Hematopoietic multipotent progenitor cell treated with erythropoietin and hydrocortisone succinate and interleukin-3 and kit ligand, for 6 days (in vitro differentiated cells): ENCODE data around the gene BFSP1.

Source experiments
- DNase-seq: peaks from one replicate; pipeline ENCODE4 v3.0.0-alpha.2; 2015

Gene BFSP1

DNA sequence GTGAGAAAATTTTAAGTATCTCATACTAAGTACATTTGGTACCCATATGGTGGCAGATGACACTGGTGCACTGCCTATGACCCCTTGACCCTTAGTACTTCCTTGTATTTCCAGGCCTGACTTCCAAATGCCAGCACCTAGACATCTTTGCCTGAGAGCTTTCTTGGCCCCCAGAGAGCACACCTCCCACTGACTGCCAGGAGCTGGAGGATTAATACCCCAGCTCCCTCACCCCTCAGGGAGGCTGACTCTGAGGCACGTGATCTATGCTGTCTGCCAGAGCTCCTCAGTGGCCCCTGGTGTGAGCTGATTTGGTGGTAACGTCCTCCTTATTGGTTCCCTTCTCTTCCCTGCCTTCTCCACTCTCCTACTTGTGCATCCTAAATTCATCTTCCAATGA, 38.0 kb downstream of the BFSP1 start:
- DNase-seq: no peak

DNA sequence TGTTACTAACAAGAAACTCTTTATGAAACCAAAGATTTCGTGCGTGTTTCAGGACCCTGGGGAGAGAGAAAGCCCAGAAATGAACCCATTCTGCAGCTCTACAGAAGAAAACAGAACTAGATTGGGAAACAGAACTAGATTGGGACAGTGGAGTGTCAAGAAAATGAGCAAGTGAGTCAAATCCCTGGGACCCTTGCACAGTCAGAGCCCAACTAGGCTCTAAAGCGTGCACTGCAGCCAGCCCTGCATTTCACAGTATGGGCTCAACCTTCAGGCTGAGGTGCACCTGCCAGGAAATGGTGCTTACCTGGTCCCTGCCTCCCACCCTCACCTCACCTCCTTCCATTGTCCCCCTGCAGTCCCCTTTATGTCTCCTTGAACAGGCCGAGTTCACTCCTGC, 39.7 kb downstream of the BFSP1 start:
- no peak for DNase-seq

DNA sequence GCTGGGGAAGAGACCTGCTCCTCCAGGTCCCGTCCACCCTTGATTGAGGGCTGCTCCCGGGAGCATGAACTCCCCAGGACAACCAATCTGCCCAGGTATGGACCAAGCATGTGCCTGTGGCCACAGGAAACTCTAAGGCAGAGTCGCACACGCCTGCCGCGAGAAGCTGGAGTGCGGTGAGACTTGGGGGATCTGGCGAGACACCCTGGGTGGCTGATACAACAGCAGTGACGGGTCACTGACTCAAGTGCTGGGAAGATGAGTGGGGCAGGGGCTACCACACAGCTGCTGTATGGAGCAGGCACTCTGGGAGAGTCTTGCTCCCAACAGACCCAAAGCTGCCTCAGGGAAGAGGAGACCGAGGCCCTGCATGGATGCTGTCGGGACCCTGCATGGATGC, 40.1 kb downstream of the BFSP1 start:
- DNase-seq: no peak

DNA sequence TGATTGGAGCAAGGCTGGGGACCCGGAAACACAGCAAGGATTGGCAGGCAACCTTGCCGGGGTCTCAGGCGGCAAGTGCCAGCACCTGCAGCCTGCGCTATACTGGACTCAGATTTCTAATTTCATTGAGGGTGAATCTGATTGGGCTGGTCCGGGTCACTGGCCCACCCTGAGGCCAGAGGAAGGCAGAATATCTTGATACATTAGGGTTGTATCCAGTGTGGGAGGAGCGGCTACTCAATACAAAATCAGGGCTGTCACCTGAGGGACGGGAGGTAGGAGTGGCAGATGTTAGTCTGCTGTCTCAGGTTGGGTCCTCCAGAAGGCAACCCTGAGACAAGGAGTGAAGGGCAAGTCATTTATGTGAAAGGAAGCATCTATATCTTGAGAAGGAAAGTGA, 40.7 kb downstream of the BFSP1 start:
- no peak for DNase-seq

DNA sequence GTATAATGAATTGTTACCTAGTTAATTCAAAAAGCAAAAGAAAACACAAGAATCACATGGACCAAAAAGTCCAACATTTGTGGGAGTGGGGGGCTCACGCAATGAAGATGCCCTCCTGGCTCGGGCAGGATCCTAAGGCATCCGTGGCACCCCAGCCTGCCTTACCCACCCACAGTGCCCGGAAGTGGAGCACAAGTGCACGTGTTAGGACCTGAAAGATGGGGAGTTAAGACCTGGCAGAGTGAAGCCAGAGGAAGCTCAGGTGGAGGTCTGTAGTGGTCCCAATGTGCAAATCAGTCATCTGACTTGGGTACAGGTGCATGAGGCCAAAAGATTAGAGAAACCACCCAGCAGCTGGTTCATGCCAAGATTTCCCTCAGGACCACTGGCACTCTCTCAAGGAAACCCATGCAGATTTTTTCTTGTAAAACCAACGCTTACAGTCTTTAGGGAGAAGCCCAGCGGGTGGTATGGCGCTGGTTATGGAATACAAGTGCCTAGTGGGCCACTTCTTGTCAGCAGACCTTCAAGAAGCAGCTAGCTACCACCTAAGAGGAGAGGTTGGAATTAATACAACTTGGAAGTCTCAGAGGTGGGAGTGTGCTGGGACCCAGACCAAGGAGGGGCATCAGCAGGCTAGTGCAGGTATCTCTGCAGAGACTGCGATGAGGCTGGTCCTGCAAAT, 42.1 kb downstream of the BFSP1 start:
- DNase-seq: no peak

DNA sequence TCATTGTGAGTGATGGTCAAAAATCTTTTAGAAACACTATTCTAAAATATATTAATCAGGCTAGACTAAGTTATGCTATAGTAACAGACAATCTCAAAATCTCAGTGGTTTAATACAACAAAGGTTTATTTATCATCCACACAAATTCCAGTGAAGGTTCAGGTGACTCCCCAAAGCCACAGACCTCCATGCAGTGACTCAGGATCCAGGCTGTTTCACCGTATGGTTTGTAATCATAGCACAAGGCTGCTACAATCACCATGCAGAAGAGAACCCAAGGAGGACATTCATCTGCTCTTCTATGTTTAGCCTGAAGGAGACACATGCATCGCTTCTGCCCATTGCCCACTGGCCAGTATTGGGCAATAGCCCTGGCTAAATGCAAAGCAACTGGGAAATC, 46.2 kb downstream of the BFSP1 start:
- DNase-seq: no peak

DNA sequence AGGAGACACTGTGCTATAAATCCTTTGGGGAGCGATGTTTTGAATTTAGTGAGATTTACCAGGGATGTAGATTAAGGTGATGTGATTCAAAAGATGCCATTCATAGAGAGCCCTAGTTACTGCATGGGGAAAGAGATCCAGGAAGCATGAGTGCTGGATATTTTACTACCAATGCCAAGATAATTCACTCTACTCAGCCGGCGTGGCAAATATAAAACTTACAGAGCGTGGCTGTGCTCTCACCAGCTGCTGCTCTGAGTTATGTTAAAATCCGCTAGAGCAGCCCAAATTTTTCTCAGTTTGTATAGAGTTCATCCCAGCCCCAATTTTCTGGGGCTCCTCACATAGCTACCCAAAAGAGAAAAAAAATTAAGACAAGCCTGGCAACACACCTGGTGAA, 48.6 kb downstream of the BFSP1 start:
- DNase-seq: no peak

DNA sequence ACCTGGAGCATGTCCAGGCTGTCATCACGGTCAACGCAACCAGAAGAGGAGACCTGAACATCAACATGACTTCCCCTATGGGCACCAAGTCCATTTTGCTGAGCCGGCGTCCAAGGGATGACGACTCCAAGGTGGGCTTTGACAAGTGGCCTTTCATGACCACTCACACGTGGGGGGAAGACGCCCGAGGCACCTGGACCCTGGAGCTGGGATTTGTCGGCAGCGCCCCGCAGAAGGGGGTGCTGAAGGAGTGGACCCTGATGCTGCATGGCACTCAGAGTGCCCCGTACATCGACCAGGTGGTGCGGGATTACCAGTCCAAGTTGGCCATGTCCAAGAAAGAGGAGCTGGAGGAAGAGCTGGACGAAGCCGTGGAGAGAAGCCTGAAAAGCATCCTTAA, 49.5 kb downstream of the BFSP1 start:
- no peak for DNase-seq

DNA sequence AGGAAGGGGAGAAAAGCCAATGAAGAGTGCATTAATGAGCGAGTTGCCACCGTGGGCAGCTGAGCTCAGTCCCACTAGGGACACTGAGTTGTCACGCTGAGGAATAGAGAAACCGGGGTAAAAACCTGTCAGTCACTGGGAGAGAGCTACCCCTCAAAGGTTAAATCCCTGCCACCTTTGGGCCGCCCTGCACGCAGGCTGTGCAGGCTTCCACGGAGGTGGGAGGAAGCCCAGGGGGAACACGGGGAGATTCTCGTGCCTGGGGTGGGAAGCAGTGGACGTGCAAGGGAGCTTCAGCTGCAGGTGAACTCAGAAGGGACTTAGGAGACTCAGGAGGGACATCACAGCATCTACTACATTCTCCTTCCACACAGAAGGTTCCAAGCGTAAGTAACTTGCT, 50.5 kb downstream of the BFSP1 start:
- no peak for DNase-seq

DNA sequence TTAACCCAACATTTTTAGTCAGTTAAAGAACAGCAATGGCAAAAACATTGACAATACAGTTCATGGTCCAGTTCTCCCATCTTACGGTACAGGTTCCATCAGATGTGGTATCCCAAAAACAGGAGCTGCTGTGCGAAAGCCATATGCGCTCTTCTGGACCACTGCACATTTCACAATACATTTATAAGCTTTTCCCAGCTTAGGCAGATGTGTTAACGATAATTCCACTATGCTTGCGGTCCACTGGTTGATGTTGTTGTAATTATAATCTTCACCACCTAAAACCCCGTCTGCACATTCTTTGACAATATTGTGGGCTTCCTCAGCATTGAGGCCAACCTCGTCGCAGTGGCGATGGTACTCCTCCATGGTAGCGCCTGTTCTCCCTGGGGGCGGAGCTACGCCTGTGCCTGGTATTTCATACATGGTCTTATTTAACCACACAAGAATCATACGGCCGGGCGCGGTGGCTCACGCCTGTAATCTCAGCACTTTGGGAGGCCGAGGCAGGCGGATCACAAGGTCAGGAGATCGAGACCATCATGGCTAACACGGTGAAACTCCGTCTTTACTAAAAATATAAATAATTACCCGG, 52.0 kb downstream of the BFSP1 start:
- DNase-seq: no peak

DNA sequence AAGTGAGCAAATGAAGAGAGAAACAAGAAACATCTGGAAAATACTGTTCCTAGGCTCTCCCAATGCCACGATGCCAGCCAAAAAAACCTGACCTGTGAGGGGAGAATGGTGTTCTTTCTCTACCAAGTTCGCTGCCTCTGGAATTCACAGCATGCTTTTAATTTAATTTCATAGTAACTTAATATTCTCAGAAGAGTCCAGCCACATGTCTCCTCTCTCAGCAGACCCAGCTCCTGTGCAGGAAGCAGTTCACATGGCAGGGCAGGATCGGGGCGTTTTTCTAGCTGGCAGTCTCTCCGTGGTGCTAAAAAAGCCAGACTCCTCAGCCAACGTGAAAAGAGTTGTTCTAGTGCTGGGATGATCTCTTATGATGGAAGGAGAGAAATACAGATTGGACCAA, 57.5 kb downstream of the BFSP1 start:
- DNase-seq: no peak

DNA sequence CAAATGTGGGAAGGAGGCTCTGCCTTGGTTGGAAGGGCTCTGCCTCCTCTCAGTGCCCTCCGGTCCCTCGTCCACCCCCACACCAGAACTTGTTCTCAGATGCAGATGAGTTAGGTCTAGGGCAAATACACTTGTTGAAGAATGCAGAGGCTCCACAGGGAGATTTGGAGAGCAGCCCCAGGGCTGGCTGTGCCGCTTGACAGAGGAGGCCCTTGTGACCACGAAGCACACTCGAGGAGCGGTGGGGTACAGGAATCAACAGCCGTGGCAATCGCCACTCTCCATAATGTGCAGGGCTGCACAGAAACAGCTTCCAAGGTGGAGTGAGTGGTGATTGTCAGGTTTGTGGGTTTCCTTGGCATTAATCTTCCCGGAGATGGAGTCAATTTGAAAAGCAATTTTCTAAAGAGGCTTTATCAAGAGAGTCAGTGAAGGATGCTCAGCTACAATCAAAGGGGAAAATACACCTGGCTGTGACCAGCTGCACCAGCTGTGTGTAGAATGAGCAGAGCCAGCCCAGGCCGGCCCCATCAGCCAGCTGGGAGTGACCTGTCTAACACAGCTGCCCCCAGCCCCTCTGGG, 59.5 kb downstream of the BFSP1 start:
- no peak for DNase-seq

DNA sequence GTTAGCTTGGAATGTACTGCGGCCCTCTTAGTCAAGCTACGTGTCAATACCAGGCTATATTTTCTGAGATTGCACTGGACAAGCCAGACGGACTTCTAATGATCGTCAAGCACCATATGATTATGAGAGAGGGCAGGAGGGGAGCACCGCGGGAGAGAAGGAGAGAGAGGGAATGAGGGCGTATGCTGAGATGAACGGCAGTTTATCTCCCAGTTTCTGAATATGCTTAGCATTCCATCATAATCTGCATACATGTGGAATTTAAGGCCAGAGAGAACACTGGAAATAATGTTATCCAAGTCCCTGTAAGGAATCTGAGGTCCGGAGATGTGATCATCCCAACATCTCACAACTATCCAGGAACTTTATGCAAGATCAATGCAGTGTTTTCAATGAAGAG, 60.2 kb downstream of the BFSP1 start:
- no peak for DNase-seq

DNA sequence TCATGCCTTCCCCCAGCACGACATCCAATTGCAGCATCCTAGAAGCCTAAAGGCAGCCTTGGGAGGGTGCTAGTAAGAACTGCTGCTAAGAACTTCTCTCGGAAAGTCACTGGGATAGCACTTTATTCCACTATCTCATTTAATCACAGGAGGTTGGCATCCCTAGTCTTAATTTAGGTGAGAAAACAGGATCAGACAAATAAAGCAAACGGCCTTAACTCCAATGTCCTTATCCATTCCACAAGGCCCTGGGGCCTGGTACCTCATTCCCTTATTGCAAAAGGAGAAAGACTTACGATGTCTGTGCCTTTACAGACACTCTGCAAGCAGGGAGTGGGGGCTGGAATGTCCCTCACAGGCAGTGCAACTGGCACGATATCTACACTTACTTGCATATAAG, 60.7 kb downstream of the BFSP1 start:
- DNase-seq: no peak

DNA sequence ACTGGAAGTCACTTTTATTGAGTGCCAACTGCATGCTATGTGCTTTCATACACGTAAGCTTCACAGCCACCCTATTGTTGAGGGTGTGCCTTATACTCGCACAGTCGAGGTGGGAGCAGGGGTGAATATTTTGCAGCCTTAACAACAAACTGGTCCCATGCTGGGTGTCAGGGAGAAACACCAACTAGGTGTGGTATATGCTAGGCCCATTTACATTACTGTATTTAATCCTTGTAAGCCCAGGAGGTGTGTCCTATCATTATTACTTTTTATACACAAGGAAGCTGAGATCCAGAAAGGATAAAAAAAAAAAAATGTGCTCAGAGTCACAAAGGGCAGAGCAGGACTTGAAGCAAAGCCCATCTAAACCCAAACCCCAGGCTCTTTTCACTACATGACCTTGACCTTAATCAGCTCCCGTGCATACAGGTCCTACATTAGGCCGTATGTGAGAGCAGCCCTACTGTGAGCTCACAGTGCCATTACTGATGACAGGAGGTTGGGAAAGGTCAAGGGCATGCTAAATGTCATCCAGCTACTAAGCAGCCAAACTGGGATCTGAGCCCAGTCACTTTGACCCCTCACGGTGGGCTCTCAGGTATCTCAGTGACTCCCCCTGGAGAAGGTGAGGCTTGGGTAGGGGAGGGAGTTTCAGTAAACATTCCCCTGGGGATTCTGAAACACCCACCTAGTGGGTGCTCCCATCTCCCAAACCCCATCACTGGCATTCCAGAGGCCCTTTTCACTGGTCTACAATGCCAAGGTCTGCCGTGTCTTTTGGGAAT, 61.7 kb downstream of the BFSP1 start:
- DNase-seq: no peak

DNA sequence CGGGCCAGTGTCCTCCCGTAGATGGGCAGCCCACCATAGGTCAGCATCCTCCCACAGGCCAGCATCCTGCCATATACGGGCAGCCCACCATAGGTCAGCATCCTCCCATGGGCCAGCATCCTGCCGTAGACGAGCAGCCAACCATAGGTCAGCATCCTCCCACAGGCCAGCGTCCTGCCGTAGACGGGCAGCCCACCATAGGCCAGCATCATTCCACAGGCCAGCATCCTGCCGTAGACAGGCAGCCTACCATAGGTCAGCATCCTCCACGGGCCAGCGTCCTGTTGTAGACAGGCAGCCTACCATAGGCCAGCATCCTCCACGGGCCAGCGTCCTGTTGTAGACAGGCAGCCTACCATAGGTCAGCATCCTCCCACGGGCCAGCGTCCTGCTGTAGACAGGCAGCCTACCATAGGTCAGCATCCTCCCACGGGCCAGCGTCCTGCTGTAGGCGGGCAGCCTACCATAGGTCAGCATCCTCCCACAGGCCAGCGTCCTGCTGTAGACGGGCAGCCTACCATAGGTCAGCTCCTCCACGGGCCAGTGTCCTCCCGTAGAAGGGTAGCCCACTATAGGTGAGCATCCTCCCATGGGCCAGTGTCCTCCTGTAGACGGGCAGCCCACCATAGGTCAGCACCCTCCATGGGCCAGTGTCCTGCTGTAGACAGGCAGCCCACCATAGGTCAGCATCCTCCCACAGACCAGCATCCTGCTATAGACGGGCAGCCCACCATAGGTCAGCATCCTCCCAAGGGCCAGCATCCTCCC, 62.9 kb downstream of the BFSP1 start:
- DNase-seq: no peak

DNA sequence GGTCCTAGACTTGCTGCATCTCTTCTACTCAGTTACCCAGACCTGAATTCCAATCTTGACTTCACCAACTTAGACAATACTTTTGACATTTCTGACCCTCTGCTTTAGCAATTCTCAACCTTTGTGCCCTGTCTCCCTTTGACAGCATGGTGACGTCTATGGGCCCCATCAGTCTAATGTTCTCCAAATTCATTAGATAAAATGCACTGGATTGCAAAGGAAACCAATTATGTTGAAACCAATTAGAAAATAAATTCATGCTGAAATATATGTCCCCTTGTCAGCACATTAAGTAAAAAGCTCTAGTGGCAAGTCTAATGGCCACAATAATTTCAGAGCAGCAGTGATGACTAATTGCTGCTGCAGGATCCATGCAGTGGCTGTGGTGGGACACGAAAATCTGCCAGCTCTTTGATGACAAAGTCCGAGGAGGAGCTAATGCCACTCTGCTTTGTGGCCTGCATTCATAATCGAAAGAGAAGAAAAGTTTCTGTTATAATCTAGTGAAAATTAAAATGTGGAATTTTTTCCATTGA, 64.0 kb downstream of the BFSP1 start:
- no peak for DNase-seq

DNA sequence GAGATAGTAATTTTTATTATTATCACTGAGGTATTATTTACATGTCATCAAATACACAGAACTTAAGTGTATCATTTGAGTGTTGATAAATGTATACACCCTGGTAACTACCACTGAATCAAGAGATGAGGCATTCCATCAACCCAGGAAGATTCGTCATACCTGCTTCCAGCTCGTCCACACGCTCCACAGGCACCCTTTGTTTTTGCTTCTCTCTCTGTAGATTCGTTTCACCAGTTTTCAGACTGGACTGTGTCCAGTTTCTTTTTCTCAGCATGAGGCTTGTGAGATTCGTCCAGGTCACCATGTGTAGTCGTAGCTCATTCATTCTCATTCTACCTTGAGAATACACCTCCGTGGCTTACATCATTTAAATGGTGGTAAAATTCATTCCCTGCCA, 64.5 kb downstream of the BFSP1 start:
- DNase-seq: no peak

DNA sequence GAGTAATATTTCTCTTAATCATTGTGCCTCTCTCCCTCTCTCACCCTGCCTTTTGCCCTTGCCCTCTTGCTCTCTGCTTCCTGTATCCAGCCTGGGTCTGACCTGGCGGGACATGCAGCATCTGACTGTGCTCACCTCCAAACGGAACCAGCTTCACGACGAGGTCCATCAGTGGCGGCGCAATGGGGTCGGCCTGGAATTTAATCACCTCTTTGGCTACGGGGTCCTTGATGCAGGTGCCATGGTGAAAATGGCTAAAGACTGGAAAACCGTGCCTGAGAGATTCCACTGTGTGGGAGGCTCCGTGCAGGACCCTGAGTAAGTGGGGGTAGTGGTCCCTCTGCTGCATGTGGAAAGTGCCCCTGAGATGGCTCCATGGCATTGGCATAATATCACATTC, 65.9 kb downstream of the BFSP1 start:
- no peak for DNase-seq

DNA sequence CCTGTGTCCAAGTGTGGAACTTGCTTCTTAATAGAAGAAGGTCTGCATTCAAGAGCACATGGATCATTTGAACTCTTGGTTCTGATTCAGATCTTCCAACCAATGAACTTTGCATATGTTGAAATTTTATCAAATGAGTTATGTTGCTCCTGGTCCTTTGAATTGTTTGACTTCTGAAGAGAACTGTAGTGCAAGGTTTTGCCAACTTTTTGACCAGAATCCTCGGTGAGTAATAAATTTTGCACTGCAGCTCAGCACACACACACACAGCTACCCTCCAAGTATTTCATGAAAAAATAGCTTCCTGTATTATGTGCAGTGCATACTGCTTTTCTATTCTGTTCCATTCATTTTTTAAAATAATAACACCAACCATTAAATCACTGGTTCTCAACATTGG, 67.5 kb downstream of the BFSP1 start:
- DNase-seq: no peak

DNA sequence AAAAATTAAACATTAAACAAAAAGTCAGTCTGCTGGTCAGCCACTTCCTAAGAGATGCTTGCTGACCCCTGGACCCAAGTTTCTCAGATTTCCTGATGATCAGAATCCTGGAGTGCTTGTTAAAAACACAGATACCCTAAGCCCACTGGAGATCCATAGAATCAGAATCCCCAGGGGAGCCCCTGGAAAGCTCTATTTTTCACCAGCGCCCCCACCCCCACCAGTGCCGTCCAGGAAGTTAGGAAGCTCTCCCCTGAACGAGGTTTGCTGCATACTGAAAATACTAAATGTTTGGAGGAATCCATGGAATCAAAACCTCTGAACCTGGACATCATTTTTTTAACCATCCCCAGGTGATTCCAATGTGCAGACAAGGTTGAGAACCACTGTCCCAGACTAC, 69.2 kb downstream of the BFSP1 start:
- no peak for DNase-seq

DNA sequence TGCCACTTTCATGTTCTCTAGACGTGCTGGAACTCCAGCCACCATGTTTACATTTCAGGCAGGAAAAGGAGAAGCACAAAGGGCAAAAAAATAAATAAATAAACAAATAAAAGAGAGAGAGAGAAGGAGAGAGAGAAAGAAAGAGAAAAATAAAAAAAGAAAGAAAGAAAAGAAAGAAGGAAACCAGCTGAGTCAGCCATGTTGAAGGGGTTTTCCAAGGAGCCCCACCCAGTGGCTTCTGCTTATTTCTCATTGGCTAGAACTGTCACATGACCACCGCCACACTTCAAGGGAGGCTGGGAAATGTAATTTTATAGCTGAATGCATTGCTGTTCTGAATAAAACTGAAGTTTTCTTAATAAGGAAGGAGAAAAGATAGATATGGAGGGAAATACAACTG, 71.1 kb downstream of the BFSP1 start:
- peak; percentile 11 for DNase-seq

DNA sequence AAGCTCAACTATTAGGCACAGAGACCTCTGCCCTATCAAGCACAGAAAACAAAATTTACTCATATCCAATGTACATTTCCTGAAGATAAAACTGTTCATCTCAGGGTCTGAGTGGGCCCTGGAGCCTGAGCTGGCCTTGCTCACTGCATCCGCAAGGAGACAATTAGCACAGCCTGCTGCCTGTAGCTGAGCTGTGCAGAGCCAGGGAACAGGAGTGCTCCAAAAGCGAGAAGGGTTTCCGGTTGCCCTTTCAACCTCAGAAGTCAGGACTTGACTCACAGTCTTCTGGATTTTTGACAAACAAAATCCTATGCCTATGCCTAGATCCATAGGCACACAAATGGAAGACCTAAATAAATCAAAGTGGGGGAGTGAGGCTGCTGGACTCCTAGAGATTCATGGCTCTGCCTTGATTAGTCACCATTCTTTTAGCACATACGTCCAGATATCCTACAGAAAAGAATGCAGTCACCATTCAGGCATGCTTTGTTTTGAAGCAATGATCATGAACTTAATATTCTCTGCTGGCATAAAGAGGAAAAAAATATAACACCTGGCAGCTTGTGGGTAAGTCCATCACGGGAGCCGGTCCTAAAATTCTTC, 73.5 kb downstream of the BFSP1 start:
- DNase-seq: no peak
